Measurements from ENCODE around the gene FEM1C. TPM values are rescaled to one million over a fixed set of nuclear protein-coding genes. Genes with fewer than 3 reads are reported as not detected.
"Not testable (repeated sequence)": the region's sequence is repeated elsewhere in the genome, so short reads cannot be mapped to it uniquely, and the experiment has no call there.

FEM1C gene
- total RNA-seq, 2 experiments from 2014 or later, result 16.8 to 17.0 TPM

DNA sequence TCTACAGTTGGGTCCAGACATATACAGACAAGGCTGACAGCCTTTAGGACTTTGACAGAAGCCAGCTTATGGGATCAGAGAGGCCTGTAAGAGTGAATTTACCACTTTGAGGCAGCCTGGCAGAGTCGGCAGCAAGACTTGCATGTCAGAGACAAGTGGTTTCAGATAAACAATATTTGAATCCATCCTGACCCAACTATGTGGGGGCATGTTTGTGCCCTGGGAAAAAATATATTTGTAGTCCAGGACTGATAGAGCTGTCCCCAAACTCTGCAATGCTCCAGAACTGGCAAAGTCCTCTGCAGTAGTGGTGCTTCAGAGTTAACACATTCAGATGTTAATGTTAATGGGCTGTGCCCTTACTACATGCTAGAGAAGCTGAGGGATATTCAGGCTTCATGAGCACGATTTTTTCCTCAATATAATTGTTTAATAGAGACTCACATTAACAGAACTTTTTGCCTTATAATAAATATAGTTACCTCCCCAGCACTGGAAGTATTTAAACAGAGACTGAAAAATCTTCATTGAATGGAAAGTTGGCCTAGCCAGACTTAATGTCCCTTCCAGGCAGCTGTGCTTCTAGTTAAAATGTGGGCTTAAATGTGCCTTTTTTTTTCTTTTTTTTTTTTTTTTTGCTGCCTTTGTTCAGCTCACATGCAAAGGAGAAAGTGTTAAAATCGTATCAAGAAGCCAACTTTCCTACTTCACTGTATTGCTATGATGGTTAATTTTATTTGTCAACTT lies 42.9 kb downstream of the FEM1C start:
- no peak for DNase-seq
- Mint-ChIP-seq H3K36me3 (ENCODE audit: low read depth) (no peaks in the 10 kb centered on the region), H3K4me3 (no peak overlapping the region), H3K4me1 (no peaks in the 10 kb centered on the region), H3K27me3 (peaks cover 27% of the 10 kb centered on the region), H3K9me3 (no peaks in the 10 kb centered on the region), H3K27ac (no peak overlapping the region)
- CTCF ChIA-PET, result no interaction called here
- POLR2A ChIA-PET, result no interaction called here

DNA sequence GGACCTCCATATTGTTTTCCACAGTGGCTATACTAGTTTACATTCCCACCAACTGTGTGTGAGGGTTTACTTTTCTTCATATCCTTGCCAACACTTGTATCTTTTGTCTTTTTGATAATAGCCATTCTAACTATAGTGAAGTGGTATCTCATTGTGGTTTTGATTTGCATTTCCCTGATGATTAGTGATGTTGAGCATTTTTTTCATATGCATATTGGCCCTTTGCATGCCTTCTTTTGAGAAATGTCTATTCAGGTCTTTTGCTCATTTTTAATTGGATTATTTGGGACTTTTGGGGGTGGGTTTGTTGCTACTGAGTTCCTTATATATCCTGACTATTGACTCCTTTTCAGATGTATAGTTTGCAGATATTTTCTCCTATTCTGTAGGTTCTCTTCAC lies 44.4 kb downstream of the FEM1C start:
- no peak overlapping the region for H3K27ac Mint-ChIP-seq
- peaks cover 29% of the 10 kb centered on the region for H3K27me3 Mint-ChIP-seq
- H3K36me3 Mint-ChIP-seq (ENCODE audit: low read depth), result no peaks in the 10 kb centered on the region
- ChIA-PET CTCF (no interaction called here), POLR2A (no interaction called here)
- no peaks in the 10 kb centered on the region for H3K4me1 Mint-ChIP-seq
- no peak for DNase-seq
- no peak overlapping the region for H3K4me3 Mint-ChIP-seq
- no peaks in the 10 kb centered on the region for H3K9me3 Mint-ChIP-seq

DNA sequence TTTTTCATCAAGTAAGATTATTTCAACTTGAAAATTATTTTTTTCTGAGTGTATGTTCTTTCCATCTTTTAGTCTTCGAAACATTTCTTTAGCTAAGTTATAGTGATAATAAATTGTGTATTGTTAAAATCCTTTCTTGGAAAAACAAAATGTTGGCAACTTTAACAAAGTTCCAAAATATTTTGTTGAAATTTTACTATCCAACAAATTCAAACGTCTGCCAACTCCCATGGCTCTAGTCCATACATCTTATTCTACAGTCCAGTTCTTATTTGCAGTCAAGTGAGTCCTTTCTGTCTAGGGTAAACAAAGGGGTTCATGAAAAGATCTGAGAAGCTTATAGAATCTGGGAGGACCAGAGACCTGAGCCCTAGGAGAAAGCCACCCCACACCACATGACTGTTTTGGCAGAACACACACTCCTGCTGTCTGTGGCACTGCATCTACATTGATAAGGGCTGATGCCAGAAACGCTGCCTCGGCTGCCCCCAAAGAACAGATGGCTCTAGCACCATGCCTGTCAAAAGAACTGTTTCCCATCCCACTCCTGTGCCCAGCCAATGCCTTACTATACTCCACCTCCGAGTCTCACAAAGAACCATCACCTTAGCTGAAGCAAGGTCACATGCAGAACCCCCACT lies 47.5 kb downstream of the FEM1C start:
- H3K4me1 Mint-ChIP-seq, result no peaks in the 10 kb centered on the region
- peaks cover 45% of the 10 kb centered on the region for H3K27me3 Mint-ChIP-seq
- no peaks in the 10 kb centered on the region for H3K9me3 Mint-ChIP-seq
- no peaks in the 10 kb centered on the region for H3K36me3 Mint-ChIP-seq (ENCODE audit: low read depth)
- CTCF ChIA-PET, result interaction anchor here (0.8 kb wide), 1 partner anchor 31 kb away, joined by 3 read pairs; no protein-coding TSS in a partner anchor
- POLR2A ChIA-PET, result no interaction called here
- no peak overlapping the region for H3K4me3 Mint-ChIP-seq
- DNase-seq, result no peak
- no peak overlapping the region for H3K27ac Mint-ChIP-seq

DNA sequence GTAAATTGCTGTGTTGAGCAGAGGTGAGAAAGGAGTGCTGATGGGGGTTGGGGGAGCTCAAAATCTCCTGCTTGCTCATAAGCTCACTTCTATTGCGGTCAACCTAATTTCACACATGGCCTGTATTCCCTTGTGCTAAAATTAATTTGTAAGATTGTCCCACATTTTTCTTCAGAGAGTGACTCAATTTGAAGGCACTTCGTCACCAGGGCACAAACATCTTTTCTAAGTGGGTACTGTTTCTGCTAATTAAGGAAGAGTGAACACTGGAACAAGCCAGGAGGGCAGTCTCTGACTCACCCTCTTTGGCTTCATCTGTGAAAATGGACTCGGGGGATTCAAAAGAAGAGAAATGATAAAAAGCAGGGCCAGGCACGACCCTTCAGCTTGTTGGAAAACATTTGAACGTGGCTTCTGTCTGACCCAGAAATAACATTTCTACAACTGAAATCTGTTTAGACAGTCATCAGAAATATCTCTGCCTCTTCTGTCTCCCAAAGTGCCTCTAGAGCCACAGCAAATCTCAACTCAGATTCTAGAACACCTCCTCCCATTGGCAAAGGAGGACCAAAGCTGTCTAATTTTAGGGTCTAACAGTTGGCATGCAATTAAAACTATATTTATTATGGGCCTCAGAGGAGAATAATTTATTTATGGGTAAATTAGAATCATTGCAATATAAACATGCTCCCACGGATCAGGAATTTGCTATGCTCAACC lies 49.8 kb downstream of the FEM1C start:
- no peaks in the 10 kb centered on the region for H3K36me3 Mint-ChIP-seq (ENCODE audit: low read depth)
- ChIA-PET POLR2A (no interaction called here), CTCF (interaction anchor here (0.7 kb wide), 1 partner anchor 95 kb away, joined by 4 read pairs; no protein-coding TSS in a partner anchor)
- no peaks in the 10 kb centered on the region for H3K9me3 Mint-ChIP-seq
- H3K4me1 Mint-ChIP-seq, result no peaks in the 10 kb centered on the region
- peaks cover 37% of the 10 kb centered on the region for H3K27me3 Mint-ChIP-seq
- H3K4me3 Mint-ChIP-seq, result no peak overlapping the region
- no peak overlapping the region for H3K27ac Mint-ChIP-seq
- DNase-seq, result no peak

DNA sequence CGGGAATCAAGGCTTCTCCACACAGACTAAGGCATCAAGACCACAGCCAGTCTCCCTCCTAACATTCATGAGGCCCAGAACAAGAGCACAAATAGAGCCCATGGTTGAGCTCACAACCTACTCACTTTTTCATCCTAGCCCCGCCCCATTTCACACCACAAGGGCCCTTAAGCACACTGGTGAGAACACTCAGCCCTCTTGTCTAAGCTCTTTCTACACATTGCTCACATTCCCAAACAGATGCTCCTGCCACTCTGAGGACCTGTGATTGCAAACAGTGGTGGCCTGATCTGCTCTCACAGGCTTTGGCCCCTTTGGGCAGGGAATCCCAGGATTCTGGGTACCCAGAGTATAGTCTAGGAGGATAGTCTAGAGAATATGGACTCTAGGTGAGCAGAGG lies 54.0 kb downstream of the FEM1C start:
- H3K36me3 Mint-ChIP-seq (ENCODE audit: low read depth), result no peaks in the 10 kb centered on the region
- no peaks in the 10 kb centered on the region for H3K4me1 Mint-ChIP-seq
- ChIA-PET CTCF (no interaction called here), POLR2A (no interaction called here)
- peaks cover 23% of the 10 kb centered on the region for H3K27me3 Mint-ChIP-seq
- no peaks in the 10 kb centered on the region for H3K9me3 Mint-ChIP-seq
- no peak overlapping the region for H3K4me3 Mint-ChIP-seq
- no peak overlapping the region for H3K27ac Mint-ChIP-seq
- no peak for DNase-seq

DNA sequence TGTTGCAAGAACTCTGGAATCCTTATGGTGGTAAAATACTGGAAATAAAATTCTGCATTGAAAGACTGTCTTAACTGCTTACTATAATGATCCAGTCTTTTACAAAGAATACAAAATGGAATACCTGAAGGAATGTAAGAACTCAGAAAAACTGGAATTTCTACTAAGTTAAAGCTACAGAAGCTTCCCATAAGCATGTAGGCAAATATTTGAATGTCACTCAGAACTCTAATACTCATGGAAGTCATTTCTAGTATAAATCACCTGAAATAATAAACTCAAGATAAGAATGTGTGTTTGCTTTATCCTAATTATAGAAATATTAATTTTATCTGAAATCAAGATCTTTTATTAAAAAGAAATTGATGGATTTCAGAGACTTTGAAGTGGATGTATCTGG lies 54.8 kb downstream of the FEM1C start:
- Mint-ChIP-seq H3K27ac (no peak overlapping the region), H3K4me1 (no peaks in the 10 kb centered on the region), H3K27me3 (peaks cover 17% of the 10 kb centered on the region), H3K9me3 (no peaks in the 10 kb centered on the region), H3K36me3 (ENCODE audit: low read depth) (no peaks in the 10 kb centered on the region), H3K4me3 (no peak overlapping the region)
- ChIA-PET POLR2A (no interaction called here), CTCF (no interaction called here)
- DNase-seq, result no peak

DNA sequence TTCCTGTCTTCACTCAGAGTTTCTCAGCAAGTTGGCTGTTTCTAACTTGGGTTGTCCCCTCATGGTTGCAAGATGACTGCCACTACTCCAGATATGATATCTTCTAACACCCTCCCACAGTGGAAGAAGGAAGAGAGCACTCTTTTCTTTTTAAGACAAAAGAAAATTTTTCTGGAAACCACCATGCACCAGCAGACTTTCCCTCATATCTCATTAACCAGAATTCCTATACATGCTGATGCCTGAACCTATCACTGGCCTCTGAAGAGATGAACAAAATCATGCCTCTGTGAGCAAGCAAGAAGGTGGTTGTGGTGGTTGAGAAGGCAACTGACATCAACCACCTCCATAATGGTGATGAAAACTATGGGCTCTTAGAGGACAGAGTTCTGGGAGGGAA lies 56.8 kb downstream of the FEM1C start:
- Mint-ChIP-seq H3K4me3 (no peak overlapping the region), H3K36me3 (ENCODE audit: low read depth) (no peaks in the 10 kb centered on the region), H3K9me3 (no peaks in the 10 kb centered on the region), H3K27me3 (peaks cover 5% of the 10 kb centered on the region), H3K4me1 (no peaks in the 10 kb centered on the region), H3K27ac (no peak overlapping the region)
- ChIA-PET CTCF (no interaction called here), POLR2A (no interaction called here)
- DNase-seq, result no peak

DNA sequence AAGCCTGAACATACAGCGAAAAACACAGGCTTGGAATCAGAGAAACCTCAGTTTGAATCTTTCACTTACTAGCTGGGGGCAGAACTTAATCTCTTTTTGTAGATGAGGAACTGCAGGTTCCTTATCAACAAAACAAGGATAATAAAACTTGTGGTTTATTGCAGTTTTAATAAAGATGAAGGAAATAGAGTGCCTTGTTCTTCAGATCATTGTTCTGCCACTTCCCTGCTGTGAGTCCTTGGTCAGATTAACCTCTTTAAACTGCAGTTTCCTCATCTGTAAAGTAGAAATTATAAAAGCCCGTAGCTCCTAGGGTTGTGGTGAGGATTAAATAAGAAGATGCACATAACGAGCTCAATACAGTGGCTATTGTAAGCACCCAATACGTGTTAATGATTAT lies 57.4 kb downstream of the FEM1C start:
- Mint-ChIP-seq H3K4me1 (no peaks in the 10 kb centered on the region), H3K27ac (no peak overlapping the region), H3K27me3 (peaks cover 5% of the 10 kb centered on the region), H3K9me3 (no peaks in the 10 kb centered on the region), H3K4me3 (no peak overlapping the region), H3K36me3 (ENCODE audit: low read depth) (no peaks in the 10 kb centered on the region)
- ChIA-PET CTCF (no interaction called here), POLR2A (no interaction called here)
- DNase-seq, result no peak

DNA sequence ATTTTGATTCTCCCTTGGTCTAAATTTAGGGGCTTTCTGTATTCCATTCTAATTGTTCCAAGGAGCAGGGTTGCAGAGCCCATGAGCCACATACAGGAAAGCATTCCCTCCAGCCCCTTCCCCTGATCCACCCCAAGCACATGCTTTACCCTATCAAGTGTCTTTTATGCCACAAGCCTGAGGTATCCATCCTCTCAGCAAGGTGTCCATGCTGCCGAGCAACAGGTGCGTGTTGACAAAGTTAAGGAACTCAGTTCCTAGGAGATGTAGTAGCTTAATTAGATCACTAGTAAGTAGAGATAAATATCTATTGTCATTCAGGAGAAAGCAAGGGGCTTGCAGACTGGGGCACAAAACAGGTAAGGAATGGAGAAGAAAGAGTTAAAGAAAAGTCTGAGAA lies 57.8 kb downstream of the FEM1C start:
- ChIA-PET CTCF (no interaction called here), POLR2A (no interaction called here)

DNA sequence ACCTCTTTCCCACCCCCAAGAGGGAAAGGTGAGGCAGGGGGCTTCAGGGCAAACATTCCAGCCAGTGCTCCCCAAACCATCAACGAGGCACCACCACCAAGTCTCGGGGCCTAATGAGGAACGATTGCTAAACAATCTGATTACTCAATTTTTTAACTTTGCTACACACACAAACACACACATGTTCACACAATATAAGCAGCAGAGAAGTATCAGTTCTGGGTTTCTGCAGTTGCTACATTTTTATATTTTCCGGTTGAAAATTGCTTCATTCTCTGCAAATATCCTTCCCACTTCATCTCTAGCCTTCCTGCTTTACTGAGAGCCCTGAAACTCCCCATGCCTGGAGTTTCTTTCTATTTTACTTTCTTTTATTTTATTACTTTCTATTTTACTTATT lies 60.2 kb downstream of the FEM1C start:
- H3K4me3 Mint-ChIP-seq, result no peak overlapping the region
- no peaks in the 10 kb centered on the region for H3K9me3 Mint-ChIP-seq
- no peak overlapping the region for H3K27ac Mint-ChIP-seq
- peaks cover 17% of the 10 kb centered on the region for H3K27me3 Mint-ChIP-seq
- POLR2A ChIA-PET, result no interaction called here
- CTCF ChIA-PET, result no interaction called here
- DNase-seq, result no peak
- H3K36me3 Mint-ChIP-seq (ENCODE audit: low read depth), result no peaks in the 10 kb centered on the region
- H3K4me1 Mint-ChIP-seq, result no peaks in the 10 kb centered on the region

More for the DNA sequence above, 57.8 kb downstream of the FEM1C start:
- Mint-ChIP-seq H3K4me3 (no peak overlapping the region), H3K36me3 (ENCODE audit: low read depth) (no peaks in the 10 kb centered on the region), H3K9me3 (no peaks in the 10 kb centered on the region), H3K27ac (no peak overlapping the region), H3K27me3 (peaks cover 8% of the 10 kb centered on the region), H3K4me1 (no peaks in the 10 kb centered on the region)
- DNase-seq, result no peak

DNA sequence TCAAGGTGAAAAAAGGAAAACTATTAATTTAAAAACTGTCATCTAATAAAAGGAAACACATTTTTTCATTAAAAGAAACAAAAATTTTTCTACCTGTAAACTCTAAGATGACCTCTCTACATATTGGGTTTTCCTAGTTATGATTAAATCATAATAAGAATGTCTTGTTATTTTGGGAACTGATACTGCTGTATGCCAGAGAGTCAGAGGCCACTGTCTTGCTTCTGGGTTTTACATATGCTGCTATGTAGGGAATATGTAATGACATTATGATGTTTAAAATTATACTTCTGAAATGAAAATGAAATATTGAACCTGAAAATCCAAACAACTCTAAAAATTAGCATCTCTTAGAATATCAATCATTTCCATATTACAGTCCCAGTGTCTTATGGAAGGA lies 63.7 kb downstream of the FEM1C start:
- Mint-ChIP-seq H3K36me3 (ENCODE audit: low read depth) (no peaks in the 10 kb centered on the region), H3K9me3 (no peaks in the 10 kb centered on the region), H3K27me3 (peaks cover 36% of the 10 kb centered on the region), H3K27ac (no peak overlapping the region), H3K4me1 (no peaks in the 10 kb centered on the region), H3K4me3 (no peak overlapping the region)
- ChIA-PET POLR2A (no interaction called here), CTCF (no interaction called here)
- no peak for DNase-seq

DNA sequence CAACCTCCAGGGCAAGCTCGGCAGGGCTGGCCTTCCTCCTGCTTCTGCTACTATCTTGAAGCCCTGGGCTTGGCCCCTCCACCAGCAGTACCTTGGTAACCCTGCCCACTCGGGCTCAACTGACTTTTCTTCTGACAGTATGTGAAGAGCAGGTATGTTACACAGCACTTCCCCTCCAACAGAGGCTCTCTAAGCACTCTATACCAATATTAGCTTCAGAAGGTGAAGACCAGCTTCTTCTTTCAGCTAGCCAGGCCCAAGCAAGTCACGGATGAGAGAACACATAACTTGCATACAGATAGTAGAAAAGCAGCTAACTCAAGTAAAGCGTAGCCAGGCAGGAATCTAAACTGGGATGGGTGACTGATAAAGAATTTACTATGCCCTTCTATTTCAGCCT lies 64.3 kb downstream of the FEM1C start:
- Mint-ChIP-seq H3K9me3 (no peaks in the 10 kb centered on the region), H3K36me3 (ENCODE audit: low read depth) (no peaks in the 10 kb centered on the region), H3K27me3 (peaks cover 36% of the 10 kb centered on the region), H3K4me1 (no peaks in the 10 kb centered on the region), H3K4me3 (no peak overlapping the region), H3K27ac (no peak overlapping the region)
- no peak for DNase-seq
- ChIA-PET CTCF (no interaction called here), POLR2A (no interaction called here)

DNA sequence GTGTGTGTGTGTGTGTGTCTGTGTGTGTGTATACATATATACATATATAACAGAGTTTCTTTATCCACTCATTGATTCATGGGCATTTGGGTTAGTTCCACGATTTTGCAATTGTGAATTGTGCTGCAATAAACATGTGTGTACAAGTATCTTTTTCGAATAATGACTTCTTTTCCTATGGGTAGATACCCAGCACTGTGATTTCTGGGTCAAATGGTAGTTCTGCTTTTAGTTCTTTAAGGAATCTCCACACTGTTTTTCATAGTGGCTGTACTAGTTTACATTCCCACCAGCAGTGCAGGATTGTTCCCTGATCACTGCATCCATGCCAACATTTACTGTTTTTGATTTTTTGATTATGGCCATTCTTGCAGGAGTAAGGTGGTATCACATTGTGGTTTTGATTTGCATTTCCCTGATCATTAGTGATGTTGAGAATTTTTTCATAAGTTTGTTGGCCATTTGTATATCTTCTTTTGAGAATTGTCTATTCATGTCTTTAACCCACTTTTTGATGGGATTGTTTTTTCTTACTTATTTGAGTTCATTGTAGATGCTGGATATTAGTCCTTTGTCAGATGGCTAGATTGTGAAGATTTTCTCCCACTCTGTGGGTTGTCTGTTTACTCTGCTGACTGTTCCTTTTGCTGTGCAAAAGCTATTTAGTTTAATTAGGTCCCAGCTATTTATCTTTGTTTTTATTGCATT lies 65.3 kb downstream of the FEM1C start:
- H3K36me3 Mint-ChIP-seq (ENCODE audit: low read depth); CTCF ChIA-PET; POLR2A ChIA-PET; H3K27ac Mint-ChIP-seq; H3K4me3 Mint-ChIP-seq; DNase-seq; H3K9me3 Mint-ChIP-seq; H3K4me1 Mint-ChIP-seq: not testable (repeated sequence)
- peaks cover 36% of the 10 kb centered on the region for H3K27me3 Mint-ChIP-seq
